GM12891 (cell line): Measurements from ENCODE around the gene ILK.

ENCODE experiments used
- DNase-seq: peaks from one replicate; pipeline ENCODE4 v3.0.0; 2011; ENCODE audit warnings: low spot score; ENCODE audit not compliant: insufficient read length
- FAIRE-seq: peaks from 2 replicates; lab custom pipeline; 2011; peaks lifted over from hg19 to GRCh38; lab: Jason Lieb, UNC
- PAX5 ChIP-seq: IDR thresholded peaks from 2 replicates; pipeline ENCODE4 v1.6.1; 2011; ENCODE audit warnings: low read length, moderate library complexity, mild to moderate bottlenecking; ENCODE audit not compliant: insufficient read depth, severe bottlenecking
- POLR2A ChIP-seq: IDR thresholded peaks from 2 replicates; pipeline ENCODE4 v1.6.1; 2011; ENCODE audit warnings: low read depth, low read length, control low read depth
- POLR2AphosphoS5 ChIP-seq: IDR thresholded peaks from 2 replicates; pipeline ENCODE4 v1.6.1; 2011; ENCODE audit warnings: low read depth, low read length, control low read depth
- POU2F2 ChIP-seq: IDR thresholded peaks from 2 replicates; pipeline ENCODE4 v1.6.1; 2011; ENCODE audit warnings: low read depth, mild to moderate bottlenecking, control low read depth, low read length, moderate library complexity
- SPI1 ChIP-seq: IDR thresholded peaks from 2 replicates; pipeline ENCODE4 v1.6.1; 2011; ENCODE audit warnings: low read depth, low read length, control low read depth
- TAF1 ChIP-seq: IDR thresholded peaks from 2 replicates; pipeline ENCODE4 v1.6.1; 2011; ENCODE audit warnings: low read depth, low read length, control low read depth

The ILK gene

GRCh38 chr11:6604790-6605189, 1.2 kb downstream of the ILK start:
- TF ChIP-seq POLR2AphosphoS5 (no peak), SPI1 (0 out of 2 replicates have a peak, but pooled peaks have one; percentile 20)
- FAIRE-seq (peak; percentile 45), DNase-seq (no peak)

- DNase-seq (no peak), FAIRE-seq (peak; percentile 84)
- TF ChIP-seq PAX5 (no peak), TAF1 (0 out of 2 replicates have a peak, but pooled peaks have one; percentile 12), POLR2AphosphoS5 (peak; percentile 34; the same call in 1 of the 2 replicates), POU2F2 (peak; percentile 65), POLR2A (peak; percentile 66; the same call in 1 of the 2 replicates), SPI1 (no peak)
Measured at GRCh38 chr11:6606471-6607189, 3.1 kb downstream of the ILK start.

GRCh38 chr11:6607190-6607795, 3.7 kb downstream of the ILK start:
- FAIRE-seq (no peak), DNase-seq (no peak)
- no peak for TF ChIP-seq POLR2AphosphoS5
- no peak for TF ChIP-seq SPI1
- no peak for TF ChIP-seq TAF1
- no peak for TF ChIP-seq POLR2A

DNA sequence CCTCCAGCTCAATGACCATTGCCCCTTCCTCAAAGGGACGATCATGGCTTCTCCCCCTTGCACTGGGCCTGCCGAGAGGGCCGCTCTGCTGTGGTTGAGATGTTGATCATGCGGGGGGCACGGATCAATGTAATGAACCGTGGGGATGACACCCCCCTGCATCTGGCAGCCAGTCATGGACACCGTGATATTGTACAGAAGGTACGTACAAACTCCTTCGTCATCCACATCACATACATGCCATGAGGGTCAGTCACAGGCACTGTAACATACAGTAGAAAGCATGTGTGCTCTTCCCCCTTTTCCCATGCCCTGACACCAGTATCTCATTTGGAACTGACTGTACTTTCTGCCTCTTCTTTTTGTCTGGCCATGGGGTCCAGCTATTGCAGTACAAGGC, 4.4 kb downstream of the ILK start:
- no peak for DNase-seq
- TF ChIP-seq TAF1: no peak
- TF ChIP-seq PAX5: no peak
- 0 out of 2 replicates have a peak, but pooled peaks have one; percentile 8 for TF ChIP-seq POLR2A
- FAIRE-seq: no peak

- TF ChIP-seq POLR2AphosphoS5 (no peak), POU2F2 (no peak), POLR2A (no peak), SPI1 (no peak), PAX5 (no peak), TAF1 (no peak)
- DNase-seq: no peak
- no peak for FAIRE-seq
Measured at GRCh38 chr11:6608726-6609501, 5.3 kb downstream of the ILK start.

- FAIRE-seq (no peak), DNase-seq (no peak)
- no peak for TF ChIP-seq POLR2A
- no peak for TF ChIP-seq PAX5
- no peak for TF ChIP-seq POLR2AphosphoS5
- no peak for TF ChIP-seq SPI1
- no peak for TF ChIP-seq POU2F2
- no peak for TF ChIP-seq TAF1
Measured at GRCh38 chr11:6609502-6610015, 6.0 kb downstream of the ILK start.

- no peak for DNase-seq
- TF ChIP-seq POU2F2 (no peak), PAX5 (no peak), POLR2AphosphoS5 (no peak)
- FAIRE-seq: no peak
Measured at GRCh38 chr11:6610591-6610990, 7.0 kb downstream of the ILK start.

- FAIRE-seq: no peak
- no peak for DNase-seq
Measured at GRCh38 chr11:6611092-6611962, 7.8 kb downstream of the ILK start.

GRCh38 chr11:6611963-6612212, 8.3 kb downstream of the ILK start:
- DNase-seq (no peak), FAIRE-seq (no peak)
- TF ChIP-seq SPI1 (no peak; the same call in 1 of the 2 replicates), TAF1 (no peak), POLR2A (no peak), POU2F2 (no peak), PAX5 (no peak), POLR2AphosphoS5 (no peak)

More at GRCh38 chr11:6611092-6611962, 7.8 kb downstream of the ILK start:
- TF ChIP-seq POU2F2: peak; percentile 32; the same call in 1 of the 2 replicates
- no peak for TF ChIP-seq POLR2A
- no peak for TF ChIP-seq SPI1
